Inferior parietal cortex (tissue), 1 donor: ENCODE data around the gene ALPL.

Experiments
- DNase-seq: peaks from one replicate; pipeline ENCODE4 v3.0.0-alpha.2; 2016; ENCODE audit errors: extremely low spot score

ALPL gene

DNA sequence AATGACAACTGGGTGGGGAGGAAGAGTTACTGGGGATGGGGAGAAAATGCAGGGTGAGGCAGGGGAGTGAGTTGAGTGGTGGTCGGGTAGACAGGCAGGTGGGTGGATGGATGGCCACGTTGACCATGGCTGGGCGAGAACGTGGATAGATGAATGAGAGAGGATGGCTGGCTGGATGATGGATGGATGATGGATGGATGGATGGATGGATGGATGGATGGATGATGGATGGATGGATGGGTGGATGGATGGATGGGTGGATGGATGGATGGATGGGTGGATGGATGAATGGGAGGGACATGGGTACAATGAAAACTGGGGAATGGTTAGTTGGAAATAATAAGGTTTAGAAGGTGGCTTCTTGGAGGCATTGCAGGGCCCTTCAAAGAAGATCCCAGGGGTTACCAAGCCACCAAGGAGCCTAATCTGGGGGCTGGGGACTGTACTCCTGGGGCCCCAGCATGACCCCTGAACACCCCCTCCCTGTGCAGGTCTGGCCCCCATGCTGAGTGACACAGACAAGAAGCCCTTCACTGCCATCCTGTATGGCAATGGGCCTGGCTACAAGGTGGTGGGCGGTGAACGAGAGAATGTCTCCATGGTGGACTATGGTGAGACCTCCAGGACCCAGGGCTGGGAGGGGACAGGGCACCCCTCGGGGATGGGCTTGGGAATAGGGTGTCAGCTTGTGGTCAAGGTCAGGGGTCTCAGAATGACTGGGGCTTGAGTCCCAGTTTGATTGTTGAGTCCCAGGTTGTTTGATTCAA lies 67.0 kb downstream of the ALPL start:
- DNase-seq, result no peak

GRCh38 chr1:21576798-21577187 lies 67.6 kb downstream of the ALPL start:
- no peak for DNase-seq

DNA sequence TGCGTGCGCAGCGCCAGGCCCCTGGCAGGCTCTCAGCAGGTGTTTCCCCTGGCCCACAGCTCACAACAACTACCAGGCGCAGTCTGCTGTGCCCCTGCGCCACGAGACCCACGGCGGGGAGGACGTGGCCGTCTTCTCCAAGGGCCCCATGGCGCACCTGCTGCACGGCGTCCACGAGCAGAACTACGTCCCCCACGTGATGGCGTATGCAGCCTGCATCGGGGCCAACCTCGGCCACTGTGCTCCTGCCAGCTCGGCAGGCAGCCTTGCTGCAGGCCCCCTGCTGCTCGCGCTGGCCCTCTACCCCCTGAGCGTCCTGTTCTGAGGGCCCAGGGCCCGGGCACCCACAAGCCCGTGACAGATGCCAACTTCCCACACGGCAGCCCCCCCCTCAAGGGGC lies 68.1 kb downstream of the ALPL start:
- DNase-seq, result no peak

DNA sequence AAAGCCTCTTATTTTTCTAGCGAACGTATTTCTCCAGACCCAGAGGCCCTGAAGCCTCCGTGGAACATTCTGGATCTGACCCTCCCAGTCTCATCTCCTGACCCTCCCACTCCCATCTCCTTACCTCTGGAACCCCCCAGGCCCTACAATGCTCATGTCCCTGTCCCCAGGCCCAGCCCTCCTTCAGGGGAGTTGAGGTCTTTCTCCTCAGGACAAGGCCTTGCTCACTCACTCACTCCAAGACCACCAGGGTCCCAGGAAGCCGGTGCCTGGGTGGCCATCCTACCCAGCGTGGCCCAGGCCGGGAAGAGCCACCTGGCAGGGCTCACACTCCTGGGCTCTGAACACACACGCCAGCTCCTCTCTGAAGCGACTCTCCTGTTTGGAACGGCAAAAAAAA lies 68.7 kb downstream of the ALPL start:
- no peak for DNase-seq

DNA sequence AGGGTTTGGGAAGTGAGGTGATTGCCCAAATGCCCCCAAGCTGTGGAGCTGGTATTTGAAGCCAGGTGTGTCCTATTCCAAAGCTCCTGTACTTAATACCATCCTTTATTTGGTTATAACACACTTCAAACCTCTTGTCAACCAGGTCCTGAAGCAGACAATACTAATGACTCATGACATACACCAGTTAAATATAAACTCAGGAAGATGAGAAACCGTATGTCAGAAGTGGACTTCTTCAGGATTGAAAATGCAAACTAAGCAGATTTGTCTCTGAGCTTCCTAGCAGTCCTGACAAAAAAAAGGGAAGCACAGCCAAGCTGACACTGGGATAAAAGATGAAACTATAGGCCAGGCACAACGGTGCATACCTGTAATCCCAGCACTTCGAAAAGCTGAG lies 70.6 kb downstream of the ALPL start:
- no peak for DNase-seq

DNA sequence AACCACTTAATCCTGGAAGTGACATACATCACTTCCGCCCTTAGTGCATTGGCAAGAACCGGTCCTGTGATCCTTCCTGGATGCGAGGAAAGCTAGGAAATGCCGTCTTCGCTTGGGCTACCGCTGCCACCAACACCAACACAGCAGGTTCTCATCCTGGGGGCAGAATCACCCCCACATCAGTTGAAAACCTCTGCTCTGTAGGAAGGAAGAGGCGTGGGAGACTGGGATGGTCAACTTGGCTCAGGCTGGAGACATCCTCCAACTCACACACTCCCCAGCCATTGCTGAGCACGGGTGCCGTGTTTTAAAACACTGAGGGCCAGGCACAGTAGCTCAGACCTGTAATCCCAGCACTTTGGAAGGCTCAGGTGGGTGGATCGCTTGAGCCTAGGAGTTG lies 74.9 kb downstream of the ALPL start:
- no peak for DNase-seq

- no peak for DNase-seq
Observed at GRCh38 chr1:21585037-21585436, 75.8 kb downstream of the ALPL start.

DNA sequence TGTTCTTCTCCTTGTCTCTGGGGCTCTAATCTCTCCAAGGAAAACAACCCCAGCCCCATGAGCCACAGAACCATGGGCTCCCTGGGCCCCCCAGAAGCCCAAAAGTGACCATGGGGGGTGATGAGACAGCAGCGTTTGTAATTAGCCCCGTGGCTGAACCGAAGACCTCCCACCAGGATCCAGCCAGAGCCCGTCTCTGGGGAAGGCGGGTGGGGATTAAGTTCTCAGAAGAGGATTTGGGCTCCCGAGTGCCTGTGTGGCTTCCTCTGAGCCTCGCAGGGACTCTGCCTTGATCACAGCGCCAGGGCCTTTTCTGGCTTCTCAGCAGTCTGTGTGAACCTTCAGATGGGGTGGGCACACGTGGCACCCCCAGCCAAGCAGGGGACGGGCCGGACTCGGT lies 77.0 kb downstream of the ALPL start:
- DNase-seq, result no peak

GRCh38 chr1:21586846-21587601 lies 77.8 kb downstream of the ALPL start:
- no peak for DNase-seq

GRCh38 chr1:21587602-21587953 lies 78.4 kb downstream of the ALPL start:
- DNase-seq, result no peak

DNA sequence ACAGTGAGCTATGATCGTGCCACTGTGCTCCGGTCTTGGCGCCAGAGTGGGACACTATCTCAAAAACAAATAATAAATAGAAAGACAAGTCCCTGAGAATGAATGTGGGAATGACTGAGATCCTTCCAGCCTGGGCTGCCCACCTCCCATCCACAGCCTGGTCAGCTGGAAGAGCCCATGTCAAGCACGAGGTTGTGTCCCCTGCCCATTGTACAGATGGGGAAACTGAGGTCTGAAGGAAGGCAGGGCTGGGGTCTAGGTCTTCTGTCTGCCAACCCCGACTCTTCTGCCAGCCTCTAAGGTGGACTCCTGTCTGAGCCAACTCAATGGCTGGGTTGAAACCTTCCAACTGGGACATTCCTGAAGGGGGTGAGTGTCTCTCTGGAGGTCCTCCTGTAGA lies 80.4 kb downstream of the ALPL start:
- DNase-seq, result no peak

DNA sequence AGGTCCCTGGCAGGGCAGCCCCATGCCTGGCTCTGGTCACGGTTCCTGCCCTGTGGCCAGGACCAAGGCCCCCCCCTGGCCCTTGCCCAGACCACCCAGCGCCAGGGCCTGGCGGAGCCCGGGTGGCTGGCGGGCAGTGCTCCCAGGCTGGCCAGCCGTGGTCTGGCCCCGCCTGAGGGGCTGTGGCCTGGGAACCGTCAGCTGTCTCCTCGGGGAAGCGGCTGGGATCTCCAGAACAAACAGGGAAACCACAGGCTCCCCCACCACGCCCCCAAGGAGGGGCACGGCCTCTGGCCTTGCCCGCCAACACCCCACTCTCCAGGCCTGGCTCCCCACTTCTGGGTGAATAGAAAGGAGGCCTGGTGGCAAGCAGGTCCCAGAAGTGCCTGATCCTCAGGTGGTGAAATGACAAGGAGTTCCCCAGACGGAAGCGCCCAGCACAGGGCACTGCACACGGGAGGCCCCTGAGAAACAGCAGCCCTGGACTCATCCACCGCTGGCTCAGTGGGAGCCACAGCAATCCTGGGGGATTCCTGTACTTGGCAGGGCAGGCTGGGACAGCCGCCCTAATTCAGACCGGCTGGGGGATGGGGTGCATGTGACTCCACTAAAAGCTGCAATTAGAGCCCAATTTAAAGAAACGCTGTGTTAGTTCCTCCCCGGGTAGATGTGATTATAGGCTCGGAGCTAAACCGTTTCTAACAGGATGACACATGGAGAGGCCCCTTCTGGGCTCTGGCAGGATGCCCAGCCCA lies 81.1 kb downstream of the ALPL start:
- no peak for DNase-seq

DNA sequence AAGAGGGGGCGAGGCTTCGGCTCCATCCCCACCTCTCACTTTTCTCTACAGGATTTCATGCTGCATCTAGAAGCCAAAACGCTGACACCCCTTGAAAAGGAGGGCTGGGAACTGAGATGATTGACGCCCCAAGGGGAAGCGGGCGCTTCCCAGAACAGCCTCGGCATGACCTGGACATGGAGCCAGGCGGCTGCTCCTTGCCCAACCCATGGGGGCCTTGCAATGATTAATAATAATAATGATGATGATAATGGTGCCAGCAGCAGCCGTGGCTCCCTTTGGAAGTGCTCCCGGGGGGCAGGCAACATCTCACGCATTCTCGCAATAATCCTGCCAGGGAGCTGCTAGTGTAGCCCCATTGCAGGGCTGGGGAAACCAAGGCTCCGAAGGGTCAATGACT lies 81.7 kb downstream of the ALPL start:
- DNase-seq, result no peak

DNA sequence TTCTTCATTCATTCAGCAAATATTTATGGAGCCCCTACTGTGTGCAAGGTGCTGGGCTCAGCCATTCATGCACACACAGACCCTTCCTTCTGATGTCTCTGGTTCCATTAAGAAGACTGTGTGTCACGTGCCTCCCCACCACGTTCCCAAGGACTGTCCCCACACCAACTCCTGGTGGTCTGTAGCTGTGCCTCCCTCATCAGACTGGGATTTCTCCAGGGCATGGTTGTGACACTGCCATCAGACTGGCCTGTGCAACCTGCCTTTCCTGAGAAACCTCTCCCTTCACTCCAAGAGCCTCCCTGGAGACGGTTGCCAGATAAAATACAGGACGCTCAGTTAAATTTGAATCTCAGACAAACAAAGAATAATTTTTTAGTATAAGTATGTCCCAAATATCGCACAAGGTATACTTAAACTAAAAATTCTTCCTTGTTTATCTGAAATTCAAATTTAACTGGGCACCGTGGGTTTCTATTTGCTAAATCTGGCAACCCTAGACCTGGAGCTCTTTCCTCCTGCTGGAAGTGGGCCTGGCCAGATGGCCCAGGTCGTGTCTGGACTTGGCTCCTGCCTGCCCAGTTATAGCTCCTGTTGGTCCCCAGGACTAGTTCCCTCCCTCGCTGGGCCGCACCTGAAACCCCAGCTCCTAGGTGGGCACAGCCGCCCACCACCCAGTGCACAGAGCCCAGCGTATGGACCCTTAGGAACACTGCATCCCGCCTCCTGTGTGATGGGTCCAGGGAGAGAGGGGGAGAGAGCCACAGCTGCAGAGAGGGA lies 83.1 kb downstream of the ALPL start:
- DNase-seq, result no peak

- DNase-seq, result no peak
Observed at GRCh38 chr1:21593231-21593630, 84.0 kb downstream of the ALPL start.

GRCh38 chr1:21594501-21594900 lies 85.3 kb downstream of the ALPL start:
- no peak for DNase-seq

DNA sequence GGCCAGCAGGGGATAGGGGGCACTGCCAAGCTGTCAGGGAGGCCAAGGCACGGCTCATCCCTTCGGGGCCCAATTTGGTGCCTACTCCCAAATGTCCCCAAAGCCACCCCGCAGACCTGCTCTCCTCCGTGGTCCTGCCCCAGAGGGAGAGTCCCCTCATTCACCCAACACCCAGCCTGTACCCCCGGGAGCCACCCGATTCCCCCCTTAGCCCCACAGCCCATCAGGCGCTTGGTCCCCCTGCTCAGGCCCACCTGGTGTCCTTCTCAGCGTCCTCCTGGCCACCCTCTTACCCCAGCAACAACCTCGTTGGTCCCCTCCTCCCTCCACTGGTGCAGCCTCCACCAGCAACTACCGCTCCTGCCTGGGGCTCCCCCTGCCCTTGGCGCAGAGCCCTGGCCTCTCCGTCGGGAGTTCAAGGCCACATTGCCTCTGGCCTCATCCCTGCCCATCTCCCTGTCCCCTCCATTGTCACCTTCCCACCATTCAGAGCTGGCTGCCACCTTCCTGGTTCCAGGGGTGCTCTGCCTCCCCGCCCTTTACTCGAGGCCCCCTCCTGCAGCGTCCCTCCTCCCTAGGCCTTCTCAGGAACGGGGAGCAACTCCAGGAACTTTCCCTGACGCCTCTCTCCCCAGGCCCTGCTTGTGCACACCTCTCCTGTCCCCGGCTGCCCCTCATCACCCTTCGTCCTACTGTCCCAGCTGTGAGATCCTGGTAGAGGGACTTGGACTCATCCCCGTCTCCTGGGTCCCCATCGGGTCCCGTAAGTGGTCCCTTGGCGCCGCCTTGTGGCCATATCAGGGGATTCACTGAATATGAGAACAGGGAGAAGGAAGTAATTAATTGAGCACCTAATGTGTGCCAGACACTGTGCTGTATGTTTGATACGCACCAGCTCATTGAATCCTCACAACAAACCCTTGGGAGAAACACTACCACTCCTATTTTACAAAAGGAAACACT lies 86.0 kb downstream of the ALPL start:
- peak; percentile 62 for DNase-seq

GRCh38 chr1:21596174-21596573 lies 87.0 kb downstream of the ALPL start:
- no peak for DNase-seq

- DNase-seq, result no peak
Observed at GRCh38 chr1:21596628-21597027, 87.4 kb downstream of the ALPL start.

DNA sequence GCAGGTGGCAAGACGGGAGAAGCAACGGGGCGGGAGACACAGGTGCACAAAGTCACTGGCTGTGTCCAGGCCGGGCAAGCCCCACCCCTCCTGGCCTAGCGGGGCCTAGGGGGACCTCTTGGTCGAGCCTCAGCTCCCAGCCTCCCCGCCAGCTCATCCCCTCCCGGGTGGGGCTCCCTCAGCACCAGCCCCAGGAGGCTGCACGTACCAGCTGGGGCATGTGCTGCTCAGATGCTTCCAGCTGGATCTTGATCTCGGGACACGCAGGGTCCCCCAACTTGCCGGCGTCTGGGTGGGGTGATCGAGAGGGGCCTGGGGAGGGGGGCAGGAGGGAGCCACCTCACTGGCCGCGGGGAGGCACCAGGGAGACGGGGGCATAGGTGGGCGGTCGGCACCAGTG lies 88.5 kb downstream of the ALPL start:
- no peak for DNase-seq

GRCh38 chr1:21598417-21598816 lies 89.2 kb downstream of the ALPL start:
- DNase-seq, result no peak
